CD4-positive, alpha-beta T cell treated with Interleukin-4 for 1 hour (primary cell): ENCODE data around the gene AKT3.
A peak's percentile ranks its signal among the peaks of the same experiment; 100 is the strongest.
"Not testable (repeated sequence)": the region's sequence is repeated elsewhere in the genome, so short reads cannot be mapped to it uniquely, and the experiment has no call there.

Experiments
- DNase-seq, 2 donors: peaks; one replicate each; pipeline ENCODE4 v3.0.0-alpha.2; 2020 to 2022

Gene AKT3

GRCh38 chr1:243680860-243681259 lies 169.2 kb downstream of the AKT3 start:
- no peak for DNase-seq

GRCh38 chr1:243672539-243673074 lies 177.4 kb downstream of the AKT3 start:
- no peak for DNase-seq

- no peak for DNase-seq
Observed at GRCh38 chr1:243667591-243667990, 182.5 kb downstream of the AKT3 start.

GRCh38 chr1:243667133-243667532 lies 182.9 kb downstream of the AKT3 start:
- no peak for DNase-seq

- no peak for DNase-seq
Observed at GRCh38 chr1:243663651-243664050, 186.4 kb downstream of the AKT3 start.

GRCh38 chr1:243662169-243662568 lies 187.9 kb downstream of the AKT3 start:
- not testable (repeated sequence) for DNase-seq

- DNase-seq: no peak
Observed at GRCh38 chr1:243658594-243659105, 191.4 kb downstream of the AKT3 start.

GRCh38 chr1:243657793-243658192 lies 192.2 kb downstream of the AKT3 start:
- no peak for DNase-seq

- not testable (repeated sequence) for DNase-seq
Observed at GRCh38 chr1:243649530-243649929, 200.5 kb downstream of the AKT3 start.

GRCh38 chr1:243646841-243647240 lies 203.2 kb downstream of the AKT3 start:
- DNase-seq: no peak

GRCh38 chr1:243645281-243645680 lies 204.8 kb downstream of the AKT3 start:
- no peak for DNase-seq

GRCh38 chr1:243642936-243643335 lies 207.1 kb downstream of the AKT3 start:
- no peak for DNase-seq

GRCh38 chr1:243639027-243639658 lies 210.9 kb downstream of the AKT3 start:
- no peak for DNase-seq

- no peak for DNase-seq
Observed at GRCh38 chr1:243638186-243638585, 211.9 kb downstream of the AKT3 start.

- no peak for DNase-seq
Observed at GRCh38 chr1:243628476-243628907, 221.6 kb downstream of the AKT3 start.

- no peak for DNase-seq
Observed at GRCh38 chr1:243623841-243624240, 226.2 kb downstream of the AKT3 start.

- no peak for DNase-seq
Observed at GRCh38 chr1:243621973-243622372, 228.1 kb downstream of the AKT3 start.

- DNase-seq: no peak
Observed at GRCh38 chr1:243620096-243620495, 229.9 kb downstream of the AKT3 start.

GRCh38 chr1:243609698-243610097 lies 240.3 kb downstream of the AKT3 start:
- DNase-seq: no peak

GRCh38 chr1:243605604-243606003 lies 244.4 kb downstream of the AKT3 start:
- DNase-seq: no peak

GRCh38 chr1:243601720-243602119 lies 248.3 kb downstream of the AKT3 start:
- no peak for DNase-seq

GRCh38 chr1:243598433-243598832 lies 251.6 kb downstream of the AKT3 start:
- DNase-seq: peak in 1 of 2 donors; percentile 37

GRCh38 chr1:243597383-243597782 lies 252.7 kb downstream of the AKT3 start:
- peak in 1 of 2 donors; percentile 3 for DNase-seq

- DNase-seq: peak in 1 of 2 donors; percentile 61
Observed at GRCh38 chr1:243596431-243597062, 253.5 kb downstream of the AKT3 start.
